Nephron (organoid): ENCODE results near the gene ACE2.

ENCODE experiments used
- H3K27ac Mint-ChIP-seq, 3 experiments: 2 replicates each; pipeline ENCODE4 v1.8.0; 2020; ENCODE audit warnings: mixed read lengths in 3 of 3, mild to moderate bottlenecking in 2 of 3, moderate library complexity in 1 of 3
- H3K27me3 Mint-ChIP-seq: 2 replicates; pipeline ENCODE4 v1.8.0; 2021; ENCODE audit warnings: low read depth, mild to moderate bottlenecking, moderate library complexity, mixed read lengths
- H3K36me3 Mint-ChIP-seq: 2 replicates; pipeline ENCODE4 v1.8.0; 2020; ENCODE audit warnings: low read depth, mixed read lengths
- H3K4me1 Mint-ChIP-seq: 2 replicates; pipeline ENCODE4 v1.8.0; 2020; ENCODE audit warnings: mixed read lengths
- H3K4me3 Mint-ChIP-seq, 3 experiments: 2 replicates each; pipeline ENCODE4 v1.8.0; 2020; ENCODE audit warnings: mild to moderate bottlenecking in 3 of 3, mixed read lengths in 3 of 3, moderate library complexity in 2 of 3
- H3K9me3 Mint-ChIP-seq: 2 replicates; pipeline ENCODE4 v1.8.0; 2020; ENCODE audit warnings: mixed read lengths
- TF ChIP-seq, protein P1 (sequence below), 3 experiments: fragments of 200-600 bp; sonication (generic); IDR thresholded peaks; one replicate each; pipeline ENCODE4 v1.5.0; 2021; ENCODE audit warnings: antibody characterized with exemption in 3 of 3; ENCODE audit not compliant: unreplicated experiment in 3 of 3

The ACE2 gene

GRCh38 chrX:15523088-15523487, 77.7 kb downstream of the ACE2 start:
- H3K27ac Mint-ChIP-seq, result no peak overlapping the region
- H3K9me3 Mint-ChIP-seq, result peaks cover 3% of the 10 kb centered on the region
- H3K27me3 Mint-ChIP-seq, result peaks cover 3% of the 10 kb centered on the region
- H3K36me3 Mint-ChIP-seq, result no peaks in the 10 kb centered on the region
- TF ChIP-seq, protein P1, sequence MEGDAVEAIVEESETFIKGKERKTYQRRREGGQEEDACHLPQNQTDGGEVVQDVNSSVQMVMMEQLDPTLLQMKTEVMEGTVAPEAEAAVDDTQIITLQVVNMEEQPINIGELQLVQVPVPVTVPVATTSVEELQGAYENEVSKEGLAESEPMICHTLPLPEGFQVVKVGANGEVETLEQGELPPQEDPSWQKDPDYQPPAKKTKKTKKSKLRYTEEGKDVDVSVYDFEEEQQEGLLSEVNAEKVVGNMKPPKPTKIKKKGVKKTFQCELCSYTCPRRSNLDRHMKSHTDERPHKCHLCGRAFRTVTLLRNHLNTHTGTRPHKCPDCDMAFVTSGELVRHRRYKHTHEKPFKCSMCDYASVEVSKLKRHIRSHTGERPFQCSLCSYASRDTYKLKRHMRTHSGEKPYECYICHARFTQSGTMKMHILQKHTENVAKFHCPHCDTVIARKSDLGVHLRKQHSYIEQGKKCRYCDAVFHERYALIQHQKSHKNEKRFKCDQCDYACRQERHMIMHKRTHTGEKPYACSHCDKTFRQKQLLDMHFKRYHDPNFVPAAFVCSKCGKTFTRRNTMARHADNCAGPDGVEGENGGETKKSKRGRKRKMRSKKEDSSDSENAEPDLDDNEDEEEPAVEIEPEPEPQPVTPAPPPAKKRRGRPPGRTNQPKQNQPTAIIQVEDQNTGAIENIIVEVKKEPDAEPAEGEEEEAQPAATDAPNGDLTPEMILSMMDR (IDR thresholded peaks at IDR 0.05; ENCODE audit: unreplicated experiment in 3 of 3), result no peak
- no peak overlapping the region for H3K4me3 Mint-ChIP-seq
- peaks cover 22% of the 10 kb centered on the region for H3K4me1 Mint-ChIP-seq

DNA sequence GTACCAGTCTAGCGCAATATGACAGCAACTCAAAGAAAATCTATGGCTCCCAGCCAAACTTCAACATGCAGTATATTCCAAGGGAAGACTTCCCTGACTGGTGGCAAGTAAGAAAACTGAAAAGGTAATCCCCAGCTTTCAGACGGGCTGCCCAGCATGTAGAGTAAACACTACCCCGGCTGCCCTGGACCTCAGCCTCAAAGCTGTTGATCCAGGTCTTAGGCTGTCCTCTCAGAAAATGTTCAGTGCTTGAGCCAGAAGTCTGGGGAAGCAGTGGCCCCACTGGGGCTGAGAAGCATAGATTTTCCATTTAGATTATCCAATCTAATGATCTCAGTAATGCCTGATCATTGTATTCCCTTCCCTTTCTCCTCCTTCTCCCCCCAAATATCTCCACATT, 78.3 kb downstream of the ACE2 start:
- Mint-ChIP-seq H3K4me1 (peaks cover 27% of the 10 kb centered on the region), H3K27ac (no peak overlapping the region), H3K4me3 (no peak overlapping the region), H3K27me3 (peaks cover 3% of the 10 kb centered on the region), H3K9me3 (peaks cover 3% of the 10 kb centered on the region), H3K36me3 (no peaks in the 10 kb centered on the region)
- TF ChIP-seq, protein P1 (IDR thresholded peaks at IDR 0.05; ENCODE audit: unreplicated experiment in 3 of 3), result no peak

GRCh38 chrX:15515931-15516330, 84.8 kb downstream of the ACE2 start:
- TF ChIP-seq, protein P1 (IDR thresholded peaks at IDR 0.05; ENCODE audit: unreplicated experiment in 3 of 3), result no peak
- Mint-ChIP-seq H3K4me3 (no peak overlapping the region), H3K9me3 (no peaks in the 10 kb centered on the region), H3K27me3 (peaks cover 3% of the 10 kb centered on the region), H3K27ac (no peak overlapping the region), H3K4me1 (peaks cover 11% of the 10 kb centered on the region), H3K36me3 (no peaks in the 10 kb centered on the region)

DNA sequence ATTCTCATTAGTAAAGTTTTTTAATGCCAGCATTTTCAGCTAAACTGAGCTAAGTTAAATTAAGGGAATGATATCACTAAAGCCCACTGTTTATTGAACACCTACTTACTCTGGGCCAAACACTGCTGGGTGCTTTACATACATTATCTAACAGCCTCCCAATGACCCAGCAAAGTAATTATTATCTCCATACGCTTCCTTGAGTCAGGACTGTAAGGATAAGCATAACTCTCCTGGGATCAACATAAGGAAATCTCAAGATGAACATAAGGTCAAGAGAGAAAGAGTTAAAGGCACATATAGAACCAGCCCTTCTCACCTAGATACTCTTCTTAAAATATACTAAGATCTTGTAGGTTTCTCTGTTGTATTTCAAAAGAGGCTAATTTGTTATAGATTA, 86.5 kb downstream of the ACE2 start:
- TF ChIP-seq, protein P1 (IDR thresholded peaks at IDR 0.05; ENCODE audit: unreplicated experiment in 3 of 3), result no peak
- H3K27ac Mint-ChIP-seq, result no peak overlapping the region
- no peaks in the 10 kb centered on the region for H3K9me3 Mint-ChIP-seq
- H3K27me3 Mint-ChIP-seq, result no peaks in the 10 kb centered on the region
- H3K4me3 Mint-ChIP-seq, result no peak overlapping the region
- H3K36me3 Mint-ChIP-seq, result no peaks in the 10 kb centered on the region
- peaks cover 11% of the 10 kb centered on the region for H3K4me1 Mint-ChIP-seq

DNA sequence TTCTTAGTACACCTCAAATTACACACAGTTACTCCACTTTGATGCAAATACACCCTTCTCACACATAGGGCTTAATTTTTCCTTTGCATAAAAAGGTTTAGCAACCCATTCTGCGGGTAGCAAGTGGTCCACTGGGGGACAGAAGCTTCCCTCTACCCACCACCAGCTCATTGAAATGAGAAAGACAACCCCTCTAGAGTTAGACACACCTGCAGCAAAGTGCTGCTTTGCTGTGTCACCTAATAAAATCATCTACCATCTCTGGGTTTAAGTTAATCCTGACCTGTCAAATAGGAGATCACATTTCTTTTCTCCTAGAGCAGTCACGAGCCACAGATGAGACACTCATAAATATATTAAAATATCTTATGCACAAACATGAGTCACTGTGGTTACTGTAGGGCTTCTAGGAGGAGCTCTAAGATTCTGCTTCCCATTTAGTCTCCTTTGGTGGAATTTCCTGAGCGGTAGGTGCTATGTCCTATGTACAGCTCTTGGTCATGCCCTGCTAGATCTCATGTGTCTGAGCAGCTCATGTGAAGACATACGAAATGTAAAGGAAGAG, 88.3 kb downstream of the ACE2 start:
- Mint-ChIP-seq H3K4me1 (no peaks in the 10 kb centered on the region), H3K27me3 (peaks cover 4% of the 10 kb centered on the region), H3K27ac (no peak overlapping the region), H3K36me3 (no peaks in the 10 kb centered on the region), H3K9me3 (no peaks in the 10 kb centered on the region), H3K4me3 (no peak overlapping the region)
- TF ChIP-seq, protein P1 (IDR thresholded peaks at IDR 0.05; ENCODE audit: unreplicated experiment in 3 of 3), result no peak

DNA sequence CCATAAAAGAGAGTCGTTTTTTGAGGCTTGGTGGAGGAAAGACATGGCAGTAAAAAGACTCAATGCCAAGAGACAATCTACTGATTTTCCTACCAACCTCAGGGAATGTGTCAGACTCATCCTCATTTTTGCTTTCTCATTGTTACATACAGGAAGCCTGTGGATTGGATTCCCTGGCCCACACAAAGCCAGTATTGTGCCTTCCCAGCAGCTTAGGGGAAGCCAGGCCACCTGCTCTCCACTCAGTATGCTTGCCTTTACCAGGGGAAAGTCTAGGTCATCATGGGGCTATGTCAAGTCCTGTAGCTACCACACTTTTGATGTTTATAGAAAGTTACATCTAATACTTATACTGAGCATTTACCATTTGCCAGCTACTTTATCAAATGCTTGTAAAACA, 89.2 kb downstream of the ACE2 start:
- Mint-ChIP-seq H3K9me3 (no peaks in the 10 kb centered on the region), H3K27ac (peak overlapping the region in 2 of 3 experiments; percentile 41 to 68), H3K4me3 (no peak overlapping the region), H3K27me3 (peaks cover 4% of the 10 kb centered on the region), H3K36me3 (no peaks in the 10 kb centered on the region), H3K4me1 (no peaks in the 10 kb centered on the region)
- TF ChIP-seq, protein P1 (IDR thresholded peaks at IDR 0.05; ENCODE audit: unreplicated experiment in 3 of 3), result no peak
